Right kidney (tissue), 1 donor: ENCODE results near the gene TMEM121.
A peak's percentile ranks its signal among the peaks of the same experiment; 100 is the strongest.

Source experiments
- DNase-seq: peaks from one replicate; pipeline ENCODE4 v3.0.0-alpha.2; 2016

The TMEM121 gene

GRCh38 chr14:105527826-105528585, 1.6 kb downstream of the TMEM121 start:
- peak; percentile 88 for DNase-seq

DNA sequence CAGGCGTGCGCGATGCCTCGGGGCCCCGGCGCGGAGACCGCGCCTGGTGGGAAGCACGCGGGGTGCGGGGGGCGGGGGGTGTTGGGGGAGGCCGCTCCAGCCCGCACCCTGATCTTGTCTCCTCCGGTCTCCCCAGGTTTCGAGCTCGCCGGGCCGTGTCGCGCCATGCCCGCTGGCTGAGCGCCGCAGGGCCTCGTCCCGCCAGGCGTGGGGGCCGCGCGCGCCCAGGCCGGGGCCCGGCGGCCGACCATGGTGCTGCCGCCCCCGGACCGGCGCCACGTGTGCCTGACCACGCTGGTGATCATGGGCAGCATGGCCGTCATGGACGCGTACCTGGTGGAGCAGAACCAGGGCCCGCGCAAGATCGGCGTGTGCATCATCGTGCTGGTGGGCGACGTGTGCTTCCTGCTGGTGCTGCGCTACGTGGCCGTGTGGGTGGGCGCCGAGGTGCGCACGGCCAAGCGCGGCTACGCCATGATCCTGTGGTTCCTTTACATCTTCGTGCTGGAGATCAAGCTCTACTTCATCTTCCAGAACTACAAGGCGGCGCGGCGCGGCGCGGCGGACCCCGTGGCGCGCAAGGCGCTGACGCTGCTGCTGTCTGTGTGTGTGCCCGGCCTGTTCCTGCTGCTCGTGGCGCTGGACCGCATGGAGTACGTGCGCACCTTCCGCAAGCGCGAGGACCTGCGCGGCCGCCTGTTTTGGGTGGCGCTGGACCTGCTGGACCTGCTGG, 2.4 kb downstream of the TMEM121 start:
- DNase-seq, result peak; percentile 73

DNA sequence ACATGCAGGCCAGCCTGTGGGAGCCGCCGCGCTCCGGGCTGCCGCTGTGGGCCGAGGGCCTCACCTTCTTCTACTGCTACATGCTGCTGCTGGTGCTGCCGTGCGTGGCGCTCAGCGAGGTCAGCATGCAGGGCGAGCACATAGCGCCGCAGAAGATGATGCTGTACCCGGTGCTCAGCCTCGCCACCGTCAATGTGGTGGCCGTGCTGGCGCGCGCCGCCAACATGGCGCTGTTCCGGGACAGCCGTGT, 2.9 kb downstream of the TMEM121 start:
- DNase-seq, result no peak

DNA sequence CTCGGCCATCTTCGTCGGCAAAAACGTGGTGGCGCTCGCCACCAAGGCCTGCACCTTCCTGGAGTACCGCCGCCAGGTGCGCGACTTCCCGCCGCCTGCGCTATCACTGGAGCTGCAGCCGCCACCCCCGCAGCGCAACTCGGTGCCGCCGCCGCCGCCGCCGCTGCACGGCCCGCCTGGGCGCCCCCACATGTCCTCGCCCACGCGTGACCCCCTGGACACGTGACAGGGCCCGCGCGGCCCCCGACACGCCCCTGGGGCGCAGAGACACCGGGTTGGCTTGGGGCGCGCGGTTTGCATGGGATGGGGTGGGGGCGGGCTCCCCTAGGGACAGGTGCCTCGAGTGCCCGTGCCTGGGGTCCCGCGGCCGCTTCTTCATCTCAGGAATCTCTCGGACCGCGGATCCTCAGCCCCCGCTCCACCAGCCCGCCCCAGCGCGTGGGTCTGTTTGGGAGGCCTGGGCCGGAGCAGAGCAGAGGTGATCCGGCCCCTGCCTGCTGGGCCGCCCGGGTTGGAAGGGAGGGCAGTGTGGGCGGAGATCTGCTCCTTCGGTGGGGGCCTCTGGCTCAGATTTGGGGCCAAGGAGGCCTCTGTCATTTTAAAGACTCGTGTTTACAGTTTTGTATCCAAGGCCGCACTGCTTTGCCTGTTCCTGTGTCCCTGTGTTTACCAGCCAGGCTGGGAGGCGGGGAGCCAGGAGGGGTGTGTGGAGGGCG, 3.3 kb downstream of the TMEM121 start:
- no peak for DNase-seq

GRCh38 chr14:105530285-105531087, 4.1 kb downstream of the TMEM121 start:
- DNase-seq, result no peak

DNA sequence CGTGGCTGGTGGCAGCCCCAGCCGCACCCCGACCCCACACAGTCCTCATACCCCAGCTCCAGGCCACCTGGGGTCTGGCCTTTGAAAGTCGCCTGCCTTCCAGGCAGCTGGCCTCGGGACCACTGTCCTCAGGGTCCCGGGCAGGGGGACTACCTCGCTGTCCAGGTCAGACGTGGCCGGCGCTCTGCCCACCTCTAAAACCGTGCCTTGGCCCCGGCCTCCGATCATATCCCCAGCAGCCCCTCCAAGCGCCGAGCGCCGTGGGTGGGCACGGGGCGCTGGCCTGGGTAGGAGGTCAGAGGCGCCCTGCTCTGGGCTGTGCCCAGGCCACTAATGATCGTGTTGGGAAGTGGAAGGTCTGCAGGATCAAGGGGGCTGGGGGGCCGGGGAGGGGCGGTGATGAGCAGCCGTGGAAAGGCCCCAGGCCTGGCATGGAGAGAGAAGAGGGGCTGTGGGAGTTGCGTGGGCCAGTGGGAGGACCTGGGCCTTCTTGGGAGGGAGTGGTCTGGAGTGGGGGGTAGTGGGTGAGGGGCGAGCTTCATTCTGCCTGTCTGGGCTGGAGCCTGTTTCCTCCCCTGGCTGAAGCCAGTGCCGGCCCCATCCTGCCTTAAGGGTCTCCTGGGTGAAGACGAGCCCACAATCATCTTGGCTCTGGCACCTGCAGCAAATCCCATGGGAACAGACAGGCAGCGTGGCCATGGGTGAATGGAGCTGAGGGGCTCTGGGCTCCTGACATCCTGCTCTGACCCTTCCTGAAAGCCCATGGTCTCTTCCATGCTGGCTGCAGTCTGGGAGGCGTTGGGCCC, 4.9 kb downstream of the TMEM121 start:
- no peak for DNase-seq

DNA sequence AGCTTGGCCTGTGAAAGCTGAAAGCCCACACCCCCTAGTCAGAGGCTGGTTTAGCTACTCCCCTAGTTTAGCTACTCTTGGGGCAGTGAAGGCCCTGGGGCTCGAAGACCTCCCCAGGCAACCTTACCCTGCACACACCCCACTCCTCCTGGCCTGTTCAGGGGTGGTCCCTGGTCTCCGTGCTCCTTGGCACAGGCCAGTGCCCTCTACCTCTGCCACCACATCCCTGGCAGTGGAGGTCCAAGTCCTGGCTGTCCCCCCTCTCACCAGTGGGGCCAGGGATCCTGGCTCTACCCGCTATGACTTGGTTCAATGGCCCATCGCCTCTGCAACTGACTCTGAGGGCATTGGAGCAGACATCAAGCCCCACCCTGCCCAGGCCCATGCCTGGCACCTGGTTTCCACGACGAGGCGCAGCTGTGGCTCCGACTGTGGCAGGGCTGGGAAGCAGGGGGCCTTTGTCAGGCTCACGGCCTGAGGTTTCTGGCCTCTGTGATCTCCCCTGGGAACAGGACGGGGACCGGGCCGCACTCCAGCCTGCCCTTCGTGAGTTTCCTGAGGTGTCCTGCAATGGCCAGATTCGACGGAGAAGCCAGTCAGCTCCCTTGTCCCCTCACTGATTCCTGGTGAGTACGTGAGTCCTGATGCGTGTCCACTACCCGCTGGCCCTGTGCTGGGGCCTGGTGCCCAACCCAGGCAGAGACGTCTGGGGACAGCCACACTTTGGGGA, 5.7 kb downstream of the TMEM121 start:
- DNase-seq, result no peak

- DNase-seq, result no peak
Measured at GRCh38 chr14:105532735-105533141, 6.4 kb downstream of the TMEM121 start.

- DNase-seq, result no peak
Measured at GRCh38 chr14:105533391-105533790, 7.0 kb downstream of the TMEM121 start.

DNA sequence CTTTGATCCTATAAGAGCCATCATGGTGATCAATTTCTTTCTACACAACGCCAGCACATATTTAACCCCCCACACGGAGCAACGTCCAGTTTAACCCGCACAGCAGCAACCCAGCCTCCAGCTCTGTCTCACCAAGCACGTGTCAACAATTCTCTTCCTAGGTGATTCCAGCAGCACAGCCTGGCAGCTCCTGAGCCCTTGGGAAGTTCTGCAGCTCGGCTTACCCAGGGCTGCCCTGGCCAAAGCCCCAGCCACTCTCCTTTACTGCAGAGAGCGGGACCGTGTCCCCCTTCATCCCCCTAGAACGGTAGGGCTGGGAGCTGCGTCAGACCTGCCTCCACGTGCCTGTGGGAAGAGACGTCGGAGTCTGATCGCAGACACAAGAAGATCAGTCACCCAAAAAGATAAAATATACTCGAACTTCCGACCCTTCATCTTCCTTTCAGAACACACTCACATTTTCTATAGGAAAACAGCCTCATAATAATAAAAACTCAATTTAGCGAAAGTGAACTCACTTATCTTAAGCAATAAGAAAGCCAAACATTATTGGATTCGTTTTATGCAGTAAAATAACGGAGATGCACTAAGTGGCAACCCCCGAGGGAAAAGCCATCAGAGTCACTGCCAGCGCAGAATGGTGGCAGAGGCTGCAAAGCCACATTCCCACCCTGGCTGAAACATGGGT, 7.6 kb downstream of the TMEM121 start:
- DNase-seq, result no peak

DNA sequence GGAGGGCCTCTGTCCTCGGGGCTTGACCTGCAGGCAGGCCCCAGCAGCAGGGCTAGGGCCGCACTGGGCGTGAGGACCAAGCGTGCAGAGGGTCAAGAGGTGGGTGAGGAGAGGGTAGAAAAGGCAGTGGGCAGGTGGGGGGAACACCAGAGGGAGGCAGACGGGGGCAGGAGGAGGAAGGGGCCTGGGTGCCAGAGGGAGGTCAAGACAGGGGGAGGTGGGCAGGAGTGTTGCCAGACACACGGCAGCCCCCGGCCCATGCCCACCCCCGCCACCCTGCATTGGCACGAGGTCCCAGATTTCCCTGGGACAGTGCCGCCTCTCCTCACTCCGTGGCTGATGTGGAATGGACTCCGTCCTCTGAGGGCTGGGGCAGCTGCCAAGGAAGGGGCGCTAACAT, 8.2 kb downstream of the TMEM121 start:
- DNase-seq, result no peak

- no peak for DNase-seq
Measured at GRCh38 chr14:105536051-105536450, 9.7 kb downstream of the TMEM121 start.

GRCh38 chr14:105536691-105537579, 10.6 kb downstream of the TMEM121 start:
- DNase-seq, result no peak

DNA sequence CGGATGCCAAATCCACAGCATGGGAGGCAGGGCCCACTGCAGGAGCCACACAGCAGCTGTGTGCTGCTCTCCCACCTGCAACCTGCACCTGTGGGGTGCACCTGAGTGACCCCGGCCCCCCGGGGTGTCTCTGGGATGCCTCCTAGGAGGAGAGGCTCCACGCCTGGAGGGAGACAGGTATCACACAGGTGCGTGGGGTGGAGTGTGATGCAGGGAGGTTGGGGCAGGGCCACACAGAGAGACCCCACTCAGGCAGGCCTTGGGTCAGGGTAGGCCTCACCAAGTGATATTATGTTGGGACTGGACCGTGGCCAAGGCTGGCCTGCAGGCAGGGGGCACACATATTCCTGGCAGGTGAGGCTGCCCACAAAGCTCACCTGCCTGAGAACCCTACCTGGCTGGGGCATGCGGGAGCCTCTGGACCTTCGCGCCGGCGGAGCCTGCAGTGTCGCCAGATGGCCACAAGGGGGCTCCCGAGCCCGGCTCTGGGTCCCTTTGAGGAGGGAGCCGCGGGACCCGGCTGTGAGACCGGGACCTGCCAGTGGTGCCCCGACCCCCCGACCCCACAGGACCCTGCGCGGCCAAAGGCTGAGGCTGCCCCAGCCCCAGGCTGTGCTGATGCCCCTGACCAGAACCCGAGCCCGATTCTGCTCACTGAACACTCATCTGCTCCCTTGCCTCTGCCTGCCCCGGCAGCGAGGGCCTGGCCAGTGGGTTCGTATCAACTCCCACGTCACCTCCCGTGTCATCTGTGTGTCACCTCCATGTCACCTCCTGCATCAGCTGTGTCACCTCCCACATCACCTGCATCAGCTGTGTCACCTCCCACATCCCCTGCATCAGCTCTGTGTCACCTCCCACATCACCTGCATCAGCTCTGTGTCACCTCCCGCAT, 11.4 kb downstream of the TMEM121 start:
- DNase-seq, result peak; percentile 63

- DNase-seq, result no peak
Measured at GRCh38 chr14:105538481-105539049, 12.2 kb downstream of the TMEM121 start.

DNA sequence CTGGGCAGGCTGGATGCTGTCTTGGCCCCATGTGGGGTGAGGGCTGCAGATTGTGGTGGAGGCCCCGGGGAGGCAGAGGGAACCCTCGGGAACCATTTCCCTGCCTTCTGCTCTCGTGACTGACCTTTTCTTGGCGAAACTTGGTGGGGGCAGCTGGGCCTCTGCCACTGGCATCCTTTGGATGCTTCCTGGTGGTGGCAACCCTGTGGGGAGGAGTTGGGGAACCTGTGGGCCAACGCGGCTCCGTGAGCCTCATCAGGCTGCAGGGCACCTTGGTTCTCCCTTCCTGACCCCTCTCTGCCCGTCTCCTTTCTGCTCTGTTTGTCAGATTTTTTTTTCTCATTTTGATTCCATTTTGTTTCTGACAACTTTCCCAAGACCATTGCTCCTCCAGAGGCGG, 14.4 kb downstream of the TMEM121 start:
- DNase-seq, result no peak

DNA sequence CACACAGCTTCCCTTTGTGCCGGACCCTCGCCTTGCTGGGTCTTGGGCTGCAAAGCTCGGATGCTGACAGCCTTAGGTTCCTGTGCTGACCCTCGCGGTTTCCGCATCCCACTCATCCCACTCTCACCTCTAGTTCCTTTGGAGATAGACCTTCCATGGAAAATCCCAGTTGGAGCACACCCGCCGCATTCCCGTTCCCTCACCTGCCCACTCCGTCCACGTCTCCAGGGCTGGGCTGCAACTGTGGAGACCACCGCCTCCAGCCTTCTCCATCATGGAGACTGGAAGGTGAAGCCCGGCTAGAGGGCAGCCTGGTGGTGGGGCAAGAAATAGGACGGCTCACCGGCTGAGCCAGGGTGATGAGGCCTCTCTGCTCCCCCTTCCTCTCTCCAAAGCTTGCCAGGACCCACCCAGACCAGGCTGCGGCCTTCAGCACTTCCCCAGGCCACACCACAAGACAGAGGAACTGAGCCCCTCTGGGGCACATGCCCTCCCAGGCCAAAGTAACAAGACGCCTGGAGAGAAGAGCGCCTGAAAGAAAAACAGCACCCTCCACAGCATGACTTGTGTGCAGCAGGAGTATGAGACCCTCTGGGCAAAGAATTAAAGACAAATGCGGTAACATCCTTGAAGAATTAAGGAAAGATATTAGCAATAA, 15.0 kb downstream of the TMEM121 start:
- DNase-seq, result no peak
